ENCODE data around the gene IRAK1.

GRCh38 chrX:154025230-154025629, 5.5 kb upstream of the IRAK1 start:
- TF ChIP-seq JUND (IDR thresholded peaks at IDR 0.05; ENCODE audit: low read length) = no peak
- no peak for TF ChIP-seq KDM1A (IDR thresholded peaks at IDR 0.05; ENCODE audit: borderline replicate concordance, low read length)
- TF ChIP-seq RAD21 (IDR thresholded peaks at IDR 0.05 in 1 of 2, conservative IDR thresholded peaks at IDR 0.05 in 1 of 2; ENCODE audit: low read depth in 2 of 2, low read length in 2 of 2) = no peak
- no peak for TF ChIP-seq ATF2 (IDR thresholded peaks at IDR 0.05; ENCODE audit: low read length)
- no peak for TF ChIP-seq GABPA (IDR thresholded peaks at IDR 0.05; ENCODE audit: borderline replicate concordance, insufficient read depth, low read length)
- no peak for TF ChIP-seq CTCF (IDR thresholded peaks at IDR 0.05; ENCODE audit: control extremely low read depth in 1 of 3, insufficient read depth in 1 of 3, low read depth in 1 of 3, low read length in 3 of 3)
